H9 (cell line): Measurements from ENCODE around the gene U2AF1L4. TPM values are rescaled to one million over a fixed set of nuclear protein-coding genes. Genes with fewer than 3 reads are reported as not detected.

Experiments used
- DNase-seq: peaks from one replicate; pipeline ENCODE4 v3.0.0-alpha.2; 2017
- H2AFZ ChIP-seq: one replicate; pipeline ENCODE4 v1.6.1; 2013; ENCODE audit warnings: mild to moderate bottlenecking, low read length, control low read depth, moderate library complexity
- H2AK5ac ChIP-seq: 2 replicates; pipeline ENCODE4 v1.6.1; 2013; ENCODE audit warnings: low read length, control low read depth, mixed read lengths; ENCODE audit not compliant: insufficient read length
- H2BK120ac ChIP-seq: one replicate; pipeline ENCODE4 v1.6.1; 2013; ENCODE audit warnings: low read depth, mild to moderate bottlenecking, low read length, control low read depth, inconsistent platforms; ENCODE audit not compliant: poor library complexity, severe bottlenecking
- H2BK12ac ChIP-seq: 2 replicates; pipeline ENCODE4 v1.6.1; 2013; ENCODE audit warnings: low read length, control low read depth, mixed read lengths, low read depth; ENCODE audit not compliant: insufficient read length
- H2BK15ac ChIP-seq: 2 replicates; pipeline ENCODE4 v1.6.1; 2013; ENCODE audit warnings: low read depth, low read length, control low read depth
- H2BK20ac ChIP-seq: one replicate; pipeline ENCODE4 v1.6.1; 2013; ENCODE audit warnings: low read depth, mild to moderate bottlenecking, low read length, control low read depth, inconsistent platforms; ENCODE audit not compliant: poor library complexity, severe bottlenecking
- H2BK5ac ChIP-seq: 2 replicates; pipeline ENCODE4 v1.6.1; 2013; ENCODE audit warnings: low read length, control low read depth, mixed read lengths; ENCODE audit not compliant: insufficient read length
- H3K14ac ChIP-seq: 2 replicates; pipeline ENCODE4 v1.6.1; 2013; ENCODE audit warnings: low read length, control low read depth; ENCODE audit not compliant: insufficient read depth
- H3K18ac ChIP-seq: 2 replicates; pipeline ENCODE4 v1.6.1; 2013; ENCODE audit warnings: low read depth, mild to moderate bottlenecking, mixed read lengths, low read length, control low read depth; ENCODE audit not compliant: insufficient read length
- H3K23ac ChIP-seq: 2 replicates; pipeline ENCODE4 v1.6.1; 2013; ENCODE audit warnings: low read length, control low read depth, mixed read lengths, low read depth; ENCODE audit not compliant: insufficient read length
- H3K23me2 ChIP-seq: 2 replicates; pipeline ENCODE4 v1.6.1; 2013; ENCODE audit warnings: low read depth, mild to moderate bottlenecking, mixed read lengths, low read length, control low read depth; ENCODE audit not compliant: insufficient read length, poor library complexity, severe bottlenecking
- H3K27ac ChIP-seq: 2 replicates; pipeline ENCODE4 v1.5.1; 2013; ENCODE audit warnings: low read length, control low read depth, mixed read lengths, low read depth; ENCODE audit not compliant: insufficient read length
- H3K27me3 ChIP-seq: 2 replicates; pipeline ENCODE4 v1.6.1; 2013; ENCODE audit warnings: low read length, control low read depth, inconsistent platforms; ENCODE audit not compliant: insufficient read depth
- H3K4ac ChIP-seq: 2 replicates; pipeline ENCODE4 v1.6.1; 2013; ENCODE audit warnings: low read depth, mild to moderate bottlenecking, control low read depth, inconsistent platforms, low read length, moderate library complexity
- H3K4me1 ChIP-seq: 2 replicates; pipeline ENCODE4 v1.6.1; 2013; ENCODE audit warnings: low read length, control low read depth, inconsistent platforms; ENCODE audit not compliant: insufficient read depth
- H3K4me2 ChIP-seq: 2 replicates; pipeline ENCODE4 v1.6.1; 2013; ENCODE audit warnings: low read length, control low read depth, mixed read lengths; ENCODE audit not compliant: insufficient read length, insufficient read depth
- H3K56ac ChIP-seq: 2 replicates; pipeline ENCODE4 v1.6.1; 2013; ENCODE audit warnings: low read depth, mild to moderate bottlenecking, mixed read lengths, low read length, control low read depth; ENCODE audit not compliant: insufficient read length
- H3K79me1 ChIP-seq: 2 replicates; pipeline ENCODE4 v1.6.1; 2013; ENCODE audit warnings: low read depth, mild to moderate bottlenecking, moderate library complexity, low read length, control low read depth, inconsistent platforms; ENCODE audit not compliant: insufficient read depth, poor library complexity, severe bottlenecking
- H3K79me2 ChIP-seq: 2 replicates; pipeline ENCODE4 v1.6.1; 2013; ENCODE audit warnings: low read length, control low read depth, inconsistent platforms; ENCODE audit not compliant: insufficient read depth
- H3K9ac ChIP-seq: 2 replicates; pipeline ENCODE4 v1.6.1; 2013; ENCODE audit warnings: low read length, control low read depth, mixed read lengths; ENCODE audit not compliant: insufficient read length; ENCODE audit errors: extremely low read depth
- H3K9me3 ChIP-seq: one replicate; pipeline ENCODE4 v1.6.1; 2013; ENCODE audit warnings: low read depth, low read length, inconsistent platforms; ENCODE audit not compliant: control insufficient read depth
- H3T11ph ChIP-seq: one replicate; pipeline ENCODE4 v1.6.1; 2013; ENCODE audit warnings: mild to moderate bottlenecking, low read length, control low read depth, inconsistent platforms
- H4K20me1 ChIP-seq: one replicate; pipeline ENCODE4 v1.6.1; 2013; ENCODE audit not compliant: control insufficient read depth, insufficient read length, insufficient read depth
- H4K5ac ChIP-seq: 2 replicates; pipeline ENCODE4 v1.6.1; 2013; ENCODE audit warnings: low read depth, mild to moderate bottlenecking, mixed read lengths, low read length, control low read depth; ENCODE audit not compliant: insufficient read length
- H4K8ac ChIP-seq: replicated peaks from 2 replicates; pipeline ENCODE4 v1.6.1; 2013; ENCODE audit warnings: low read length, control low read depth, mixed read lengths, low read depth; ENCODE audit not compliant: insufficient read length
- H4K91ac ChIP-seq: 2 replicates; pipeline ENCODE4 v1.6.1; 2013; ENCODE audit warnings: low read depth, mild to moderate bottlenecking, moderate library complexity, mixed read lengths, low read length, control low read depth; ENCODE audit not compliant: insufficient read length
- H3K27ac Mint-ChIP-seq, 3 experiments: 2 replicates in 2 of 3; 3 replicates in 1 of 3; pipeline ENCODE4 v1.8.0; 2020 to 2021; ENCODE audit warnings: mixed read lengths in 3 of 3, mild to moderate bottlenecking in 1 of 3, moderate library complexity in 1 of 3
- H3K27me3 Mint-ChIP-seq: 2 replicates; pipeline ENCODE4 v1.8.0; 2021; ENCODE audit warnings: low read depth, mild to moderate bottlenecking, moderate library complexity, mixed read lengths
- H3K36me3 Mint-ChIP-seq, 3 experiments: 2 replicates in 2 of 3; 3 replicates in 1 of 3; pipeline ENCODE4 v1.8.0; 2020 to 2021; ENCODE audit warnings: low read depth in 3 of 3, mixed read lengths in 3 of 3; ENCODE audit not compliant: insufficient read depth in 1 of 3
- H3K4me1 Mint-ChIP-seq, 2 experiments: 2 replicates each; pipeline ENCODE4 v1.8.0; 2020; ENCODE audit warnings: mixed read lengths in 2 of 2
- H3K4me3 Mint-ChIP-seq, 2 experiments: 2 replicates in 1 of 2; 3 replicates in 1 of 2; pipeline ENCODE4 v1.8.0; 2020 to 2021; ENCODE audit warnings: mild to moderate bottlenecking in 2 of 2, mixed read lengths in 2 of 2, moderate library complexity in 1 of 2
- H3K9me3 Mint-ChIP-seq, 2 experiments: 2 replicates in 1 of 2; 3 replicates in 1 of 2; pipeline ENCODE4 v1.8.0; 2020; ENCODE audit warnings: mild to moderate bottlenecking in 2 of 2, mixed read lengths in 2 of 2, moderate library complexity in 1 of 2
- CTCF ChIP-seq: fragments of 200-600 bp; sonication (generic); conservative IDR thresholded peaks from 3 replicates; pipeline ENCODE4 v1.8.0; 2021; ENCODE audit warnings: antibody characterized with exemption, mild to moderate bottlenecking
- WGBS: extraction: QIAGEN DNeasy Blood & Tissue Kit; methylation state at CpG from one replicate; pipeline ENCODE4 v1.1.7; 2013; ENCODE audit warnings: missing lambda C conversion rate, low lambda C conversion rate, mixed read lengths; ENCODE audit not compliant: insufficient read length; ENCODE audit errors: extremely low coverage; 5-methylcytosine and 5-hydroxymethylcytosine counted together
- total RNA-seq: library from RNA; stranded (reverse); gene quantifications from 2 replicates; pipeline ENCODE4 v1.2.1, GENCODE V29; 2021

The U2AF1L4 gene
- total RNA-seq, 1 experiment from 2014 or later = 16.8 TPM

GRCh38 chr19:35696835-35697234, 48.4 kb downstream of the U2AF1L4 start:
- Histone ChIP-seq H4K8ac (no peak overlapping the region), H3K27me3 (no peaks in the 10 kb centered on the region), H2BK5ac (no peak overlapping the region), H3K79me1 (no peaks in the 10 kb centered on the region), H4K20me1 (no peaks in the 10 kb centered on the region), H3T11ph (no peak overlapping the region), H2AK5ac (no peak overlapping the region), H2BK12ac (no peak overlapping the region), H3K9me3 (no peaks in the 10 kb centered on the region), H2BK20ac (no peak overlapping the region), H4K5ac (no peak overlapping the region), H2AFZ (no peak overlapping the region), H3K9ac (no peak overlapping the region), H3K79me2 (no peaks in the 10 kb centered on the region), H3K18ac (no peak overlapping the region), H2BK120ac (no peak overlapping the region), H4K91ac (no peak overlapping the region), H3K23me2 (no peaks in the 10 kb centered on the region), H3K23ac (no peak overlapping the region), H3K27ac (no peak overlapping the region), H3K4ac (no peak overlapping the region), H3K4me1 (no peaks in the 10 kb centered on the region), H2BK15ac (no peak overlapping the region), H3K4me2 (no peak overlapping the region), H3K56ac (no peak overlapping the region), H3K14ac (no peak overlapping the region)
- TF ChIP-seq CTCF = no peak
- Mint-ChIP-seq H3K36me3 (no peaks in the 10 kb centered on the region), H3K4me3 (no peak overlapping the region), H3K27ac (no peak overlapping the region), H3K9me3 (peaks cover 0 to 3% of the 10 kb centered on the region in 2 experiments; a peak in 3 of 5 replicates), H3K4me1 (peaks cover 0 to 8% of the 10 kb centered on the region in 2 experiments; a peak in 1 of 4 replicates), H3K27me3 (peaks cover 11% of the 10 kb centered on the region)
- DNase-seq = no peak
- no CpG with 5 or more reads among the region's 4 CpGs for WGBS
